GM23248 (cell line): ENCODE measurements around the gene PDE8A. TPM values are rescaled to one million over a fixed set of nuclear protein-coding genes. Genes with fewer than 3 reads are reported as not detected.
A peak's percentile ranks its signal among the peaks of the same experiment; 100 is the strongest.

Experiments
- DNase-seq: peaks from one replicate; pipeline ENCODE4 v3.0.0-alpha.2; 2015
- H2AFZ ChIP-seq: fragments of 200-600 bp; sonication (generic); 2 replicates; pipeline ENCODE4 v1.6.1; 2016; ENCODE audit warnings: antibody characterized with exemption
- H3F3A ChIP-seq: fragments of 200-600 bp; sonication (generic); 2 replicates; pipeline ENCODE4 v1.6.1; 2016; ENCODE audit warnings: mild to moderate bottlenecking, antibody characterized with exemption, mixed run types; ENCODE audit not compliant: insufficient read depth
- H3K27ac ChIP-seq: fragments of 200-600 bp; sonication (generic); 2 replicates; pipeline ENCODE4 v1.5.1; 2016; ENCODE audit warnings: mild to moderate bottlenecking
- H3K27me3 ChIP-seq: fragments of 200-600 bp; sonication (generic); replicated peaks from 2 replicates; pipeline ENCODE4 v1.6.1; 2016; ENCODE audit warnings: mild to moderate bottlenecking; ENCODE audit not compliant: insufficient read depth
- H3K36me3 ChIP-seq: fragments of 200-600 bp; sonication (generic); 2 replicates; pipeline ENCODE4 v1.6.1; 2016; ENCODE audit warnings: low read depth, mild to moderate bottlenecking
- H3K4me1 ChIP-seq: fragments of 200-600 bp; sonication (generic); 2 replicates; pipeline ENCODE4 v1.6.1; 2016; ENCODE audit warnings: mild to moderate bottlenecking; ENCODE audit not compliant: insufficient read depth
- H3K4me2 ChIP-seq: fragments of 200-600 bp; sonication (generic); one replicate; pipeline ENCODE4 v1.6.1; 2016; ENCODE audit warnings: mild to moderate bottlenecking; ENCODE audit not compliant: unreplicated experiment
- H3K4me3 ChIP-seq: fragments of 200-600 bp; sonication (generic); 2 replicates; pipeline ENCODE4 v1.5.1; 2016; ENCODE audit warnings: mild to moderate bottlenecking
- H3K79me2 ChIP-seq: fragments of 200-600 bp; sonication (generic); 2 replicates; pipeline ENCODE4 v1.6.1; 2016; ENCODE audit warnings: mild to moderate bottlenecking; ENCODE audit not compliant: insufficient read depth
- H3K9ac ChIP-seq: fragments of 200-600 bp; sonication (generic); 2 replicates; pipeline ENCODE4 v1.6.1; 2016; ENCODE audit warnings: mild to moderate bottlenecking
- H3K9me2 ChIP-seq: fragments of 200-600 bp; sonication (generic); 2 replicates; pipeline ENCODE4 v1.6.1; 2016; ENCODE audit warnings: mixed run types, mild to moderate bottlenecking, moderate library complexity; ENCODE audit not compliant: insufficient read depth
- H3K9me3 ChIP-seq: fragments of 200-600 bp; sonication (generic); one replicate; pipeline ENCODE4 v1.6.1; 2017; ENCODE audit warnings: low read depth
- H4K20me1 ChIP-seq: fragments of 200-600 bp; sonication (generic); 2 replicates; pipeline ENCODE4 v1.6.0; 2016; ENCODE audit not compliant: insufficient read depth
- EZH2 ChIP-seq: fragments of 200-600 bp; sonication (generic); IDR thresholded peaks from 2 replicates; pipeline ENCODE4 v1.6.1; 2018; ENCODE audit warnings: antibody characterized with exemption, mild to moderate bottlenecking; ENCODE audit not compliant: insufficient read depth, poor library complexity, severe bottlenecking
- EZH2phosphoT487 ChIP-seq: fragments of 200-600 bp; sonication (generic); IDR thresholded peaks from 2 replicates; pipeline ENCODE4 v1.6.1; 2018; ENCODE audit warnings: antibody characterized with exemption, moderate library complexity, mild to moderate bottlenecking, low read depth; ENCODE audit not compliant: insufficient read depth
- WGBS, 2 experiments: methylation state at CpG; one replicate each; pipeline ENCODE4 v1.1.6; 2015 to 2017; ENCODE audit warnings: low lambda C conversion rate in 2 of 2, low coverage in 1 of 2; ENCODE audit errors: missing lambda C conversion rate in 2 of 2; 5-methylcytosine and 5-hydroxymethylcytosine counted together
- in situ Hi-C: fragments of 300-500 bp; cut with MboI; formaldehyde crosslinking; loops from 2 replicates; pipeline ENCODE4 v1.15.0; 2020
- polyA plus RNA-seq: library from polyadenylated mRNA; unstranded; fragments of >200 nt; fragmentation: Nextera tagmentation; extraction: Ambion mirVana; gene quantifications from 2 replicates; pipeline ENCODE4 v1.2.1, GENCODE V29; 2016
- total RNA-seq: library from RNA; depleted of rRNA; stranded (reverse); fragments of >200 nt; shearing (Covaris generic); gene quantifications from 2 replicates; pipeline ENCODE4 v1.2.3, GENCODE V29; 2014

The PDE8A gene
- total and polyA plus RNA-seq, 2 experiments from 2014 or later, result 13.9 to 22.7 TPM

DNA sequence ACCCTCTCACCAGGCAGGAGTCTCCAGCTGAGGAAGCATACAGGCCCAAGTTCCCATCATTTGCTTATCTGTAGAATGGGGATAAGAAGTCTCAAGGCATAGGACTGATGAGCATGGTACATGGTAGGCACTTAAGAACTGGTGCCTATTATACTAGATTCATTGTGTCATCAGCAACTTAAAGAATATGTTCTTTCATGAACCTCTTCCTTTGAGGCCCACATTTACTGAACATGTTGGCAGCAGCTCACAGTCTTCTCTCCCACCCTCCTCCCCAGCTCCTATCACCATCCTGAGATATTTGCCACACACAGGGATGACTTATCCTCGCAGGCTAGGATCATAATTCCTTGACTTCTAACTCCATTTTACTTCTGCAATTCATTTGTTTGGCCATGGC, 142.5 kb downstream of the PDE8A start:
- no peaks in the 10 kb centered on the region for H3K27me3 ChIP-seq
- in situ Hi-C loops, result no loop called here
- H2AFZ ChIP-seq, result no peak overlapping the region
- peaks cover 30% of the 10 kb centered on the region; the same call in 1 of the 2 replicates for H3K36me3 ChIP-seq
- WGBS, 2 experiments, result 100% methylated on average over 1 of the region's 1 CpG
- no peaks in the 10 kb centered on the region for H3K4me1 ChIP-seq
- H3K9me2 ChIP-seq, result no peaks in the 10 kb centered on the region
- no peak for DNase-seq
- H4K20me1 ChIP-seq, result no peaks in the 10 kb centered on the region
- H3K4me2 ChIP-seq, result no peak overlapping the region
- peaks cover 4% of the 10 kb centered on the region; the same call in 1 of the 2 replicates for H3F3A ChIP-seq
- H3K4me3 ChIP-seq, result no peak overlapping the region
- H3K79me2 ChIP-seq, result no peaks in the 10 kb centered on the region
- no peak for TF ChIP-seq EZH2
- no peak overlapping the region for H3K9ac ChIP-seq
- no peak overlapping the region for H3K27ac ChIP-seq
- H3K9me3 ChIP-seq, result no peaks in the 10 kb centered on the region

DNA sequence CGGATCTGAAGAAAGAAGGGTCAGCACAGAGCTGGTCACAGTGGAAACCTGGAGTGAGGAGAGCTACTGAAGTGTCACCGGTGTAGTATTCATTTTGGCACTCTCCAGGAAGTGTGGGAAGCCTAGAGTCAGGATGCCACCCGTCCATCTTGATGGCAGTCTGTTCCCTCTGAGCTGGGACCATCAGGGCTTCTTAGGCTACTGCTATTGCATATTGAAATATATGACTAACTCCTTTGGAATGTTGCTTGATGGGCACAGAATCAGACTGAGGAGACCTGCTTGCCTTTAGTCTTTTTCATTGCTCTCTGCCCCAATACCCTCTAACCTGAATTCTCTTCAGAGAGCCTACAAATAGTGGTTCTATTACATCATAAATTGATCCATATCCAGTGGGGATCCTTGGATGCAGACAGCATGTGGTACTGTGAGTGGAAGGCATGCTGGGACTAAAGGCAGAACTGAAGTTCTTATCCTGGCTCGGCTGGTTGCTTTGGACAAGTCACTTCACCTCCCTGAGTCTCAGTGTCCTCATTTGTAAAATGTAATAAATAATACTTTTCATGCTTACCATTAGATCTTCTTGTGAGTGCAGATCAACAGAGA, 143.5 kb downstream of the PDE8A start:
- DNase-seq, result peak; percentile 50
- Histone ChIP-seq H3K79me2 (no peaks in the 10 kb centered on the region), H3K4me2 (no peak overlapping the region), H2AFZ (no peak overlapping the region), H4K20me1 (0 out of 2 replicates have a peak, but pooled peaks cover 5% of the 10 kb centered on the region), H3K4me3 (no peak overlapping the region), H3K36me3 (peaks cover 30% of the 10 kb centered on the region; the same call in 1 of the 2 replicates), H3K9me2 (no peaks in the 10 kb centered on the region), H3K4me1 (no peaks in the 10 kb centered on the region), H3K9me3 (no peaks in the 10 kb centered on the region), H3K9ac (no peak overlapping the region), H3K27ac (no peak overlapping the region), H3F3A (peaks cover 4% of the 10 kb centered on the region; the same call in 1 of the 2 replicates), H3K27me3 (no peaks in the 10 kb centered on the region)
- WGBS, 2 experiments, result 82 to 83% methylated on average over 4 of the region's 4 CpGs
- in situ Hi-C loops, result no loop called here
- TF ChIP-seq EZH2, result no peak
- no peak for TF ChIP-seq EZH2phosphoT487

DNA sequence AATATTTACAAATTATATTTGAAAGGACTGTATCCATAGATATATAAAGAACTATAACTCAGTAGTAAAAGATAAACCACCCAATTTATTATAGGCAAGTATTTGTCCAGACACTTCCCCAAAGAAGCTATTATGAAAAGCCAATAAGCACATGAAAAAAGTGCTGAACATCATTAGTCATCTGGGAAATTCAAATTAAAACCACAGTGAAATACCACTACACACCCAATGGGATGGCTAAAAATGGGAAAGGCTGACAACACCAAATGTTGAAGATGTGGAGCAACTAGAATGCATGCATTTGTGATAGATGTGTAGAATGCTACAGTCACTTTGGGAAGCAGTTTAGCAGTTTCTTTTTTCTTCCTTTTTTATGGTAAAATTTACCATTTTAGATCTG, 147.0 kb downstream of the PDE8A start:
- Histone ChIP-seq H3K9ac (no peak overlapping the region), H3K4me2 (no peak overlapping the region), H2AFZ (no peak overlapping the region), H4K20me1 (0 out of 2 replicates have a peak, but pooled peaks cover 5% of the 10 kb centered on the region), H3K4me1 (no peaks in the 10 kb centered on the region), H3K79me2 (no peaks in the 10 kb centered on the region), H3K27ac (no peak overlapping the region), H3F3A (peaks cover 4% of the 10 kb centered on the region; the same call in 1 of the 2 replicates), H3K36me3 (peaks cover 31% of the 10 kb centered on the region; the same call in 1 of the 2 replicates), H3K9me2 (no peaks in the 10 kb centered on the region), H3K9me3 (no peaks in the 10 kb centered on the region), H3K27me3 (no peaks in the 10 kb centered on the region), H3K4me3 (no peak overlapping the region)
- in situ Hi-C loops, result no loop called here
- TF ChIP-seq EZH2phosphoT487 (no peak), EZH2 (no peak)
- DNase-seq, result no peak

DNA sequence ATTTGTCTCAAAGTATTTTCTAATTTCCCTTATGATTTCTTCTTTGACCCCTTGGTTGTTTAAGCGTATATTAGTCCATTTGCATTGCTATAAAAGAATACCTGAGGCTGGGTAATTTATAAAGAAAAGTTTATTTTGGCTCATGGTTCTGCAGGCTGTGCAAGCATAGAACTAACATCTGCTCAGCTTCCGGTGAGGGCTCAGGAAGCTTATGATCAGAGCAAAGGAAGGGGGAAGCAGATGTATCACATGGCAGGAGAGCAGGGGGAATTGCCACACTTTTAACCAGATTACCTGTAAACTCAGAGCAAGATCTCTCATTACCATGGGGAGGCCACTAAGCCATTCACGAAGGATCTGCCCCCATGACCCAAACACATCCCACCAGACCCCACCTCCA, 148.2 kb downstream of the PDE8A start:
- H3F3A ChIP-seq, result peaks cover 4% of the 10 kb centered on the region; the same call in 1 of the 2 replicates
- in situ Hi-C loops, result no loop called here
- no peaks in the 10 kb centered on the region for H3K9me2 ChIP-seq
- no peak for DNase-seq
- no peaks in the 10 kb centered on the region for H3K27me3 ChIP-seq
- H3K9ac ChIP-seq, result no peak overlapping the region
- H3K27ac ChIP-seq, result no peak overlapping the region
- H2AFZ ChIP-seq, result no peak overlapping the region
- H3K4me3 ChIP-seq, result no peak overlapping the region
- peaks cover 29% of the 10 kb centered on the region; the same call in 1 of the 2 replicates for H3K36me3 ChIP-seq
- H3K9me3 ChIP-seq, result no peaks in the 10 kb centered on the region
- no peak overlapping the region for H3K4me2 ChIP-seq
- H3K79me2 ChIP-seq, result no peaks in the 10 kb centered on the region
- 0 out of 2 replicates have a peak, but pooled peaks cover 5% of the 10 kb centered on the region for H4K20me1 ChIP-seq
- 74 to 92% methylated on average over 3 of the region's 3 CpGs for WGBS, 2 experiments
- no peaks in the 10 kb centered on the region for H3K4me1 ChIP-seq
- TF ChIP-seq EZH2phosphoT487 (no peak), EZH2 (no peak)

DNA sequence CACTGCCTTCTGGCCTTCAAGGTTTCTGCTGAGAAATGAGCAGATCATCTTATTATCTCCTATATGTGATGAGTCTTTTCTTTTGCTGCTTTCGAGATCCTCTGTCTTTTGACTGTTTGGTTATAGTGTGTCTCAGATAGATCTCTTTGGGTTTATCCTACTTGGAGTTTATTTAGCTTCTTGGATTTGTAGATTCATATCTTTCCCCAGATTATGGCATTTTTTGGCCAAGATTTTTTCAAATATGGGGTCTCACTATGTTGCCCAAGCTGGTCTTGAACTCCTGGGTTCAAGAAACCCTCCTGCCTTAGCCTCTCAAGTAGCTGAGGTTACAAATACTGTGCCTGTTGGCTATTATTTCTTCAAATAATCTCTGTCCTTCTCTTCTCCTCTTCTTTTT, 150.3 kb downstream of the PDE8A start:
- in situ Hi-C loops, result no loop called here

More for the DNA sequence above, 150.3 kb downstream of the PDE8A start:
- Histone ChIP-seq H3K27ac (no peak overlapping the region), H3K9me3 (no peaks in the 10 kb centered on the region), H3K4me2 (no peak overlapping the region), H3K4me3 (no peak overlapping the region), H3K79me2 (no peaks in the 10 kb centered on the region), H4K20me1 (0 out of 2 replicates have a peak, but pooled peaks cover 5% of the 10 kb centered on the region), H3K36me3 (peaks cover 22% of the 10 kb centered on the region; the same call in 1 of the 2 replicates), H3K9me2 (no peaks in the 10 kb centered on the region), H3K9ac (no peak overlapping the region), H3K27me3 (no peaks in the 10 kb centered on the region), H3F3A (peaks cover 4% of the 10 kb centered on the region; the same call in 1 of the 2 replicates), H3K4me1 (no peaks in the 10 kb centered on the region), H2AFZ (no peak overlapping the region)
- no peak for TF ChIP-seq EZH2
- no peak for TF ChIP-seq EZH2phosphoT487
- whole genome bisulfite sequencing, 2 experiments, result 94 to 100% methylated on average over 1 of the region's 1 CpG
- no peak for DNase-seq
